GM20000 (cell line): ENCODE measurements around the gene PXDN.
"Not testable (repeated sequence)": the region's sequence is repeated elsewhere in the genome, so short reads cannot be mapped to it uniquely, and the experiment has no call there.

Experiments
- DNase-seq: peaks from one replicate; pipeline ENCODE4 v3.0.0; 2012; ENCODE audit warnings: low spot score
- TF ChIP-seq, protein P1 (sequence below): IDR thresholded peaks from 2 replicates; pipeline ENCODE4 v1.5.1; 2012; ENCODE audit warnings: mild to moderate bottlenecking, control low read depth; ENCODE audit errors: extremely low read depth, missing control alignments

PXDN gene

DNA sequence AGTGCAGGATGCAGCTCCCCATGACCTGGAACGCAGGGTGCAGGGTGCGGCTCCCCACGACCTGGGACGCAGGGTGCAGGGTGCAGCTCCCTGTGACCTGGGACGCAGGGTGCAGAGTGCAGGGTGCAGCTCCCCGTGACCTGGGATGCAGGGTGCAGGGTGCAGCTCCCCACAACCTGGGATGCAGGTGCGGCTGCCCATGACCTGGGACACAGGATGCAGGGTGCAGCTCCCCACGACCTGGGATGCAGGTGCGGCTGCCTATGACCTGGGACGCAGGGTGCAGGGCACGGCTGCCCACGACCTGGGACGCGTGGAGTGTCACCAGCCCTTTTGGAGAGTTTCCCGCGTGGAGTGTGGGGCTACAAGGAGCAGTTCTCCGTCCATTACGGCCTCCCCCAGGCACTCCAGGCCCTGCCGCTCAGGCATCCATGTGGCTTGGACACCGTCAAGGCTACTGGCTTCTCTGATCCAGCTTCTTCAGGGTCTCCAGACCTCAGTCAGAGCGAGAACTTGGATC, 38.7 kb downstream of the PXDN start:
- no peak for DNase-seq
- TF ChIP-seq, protein P1, sequence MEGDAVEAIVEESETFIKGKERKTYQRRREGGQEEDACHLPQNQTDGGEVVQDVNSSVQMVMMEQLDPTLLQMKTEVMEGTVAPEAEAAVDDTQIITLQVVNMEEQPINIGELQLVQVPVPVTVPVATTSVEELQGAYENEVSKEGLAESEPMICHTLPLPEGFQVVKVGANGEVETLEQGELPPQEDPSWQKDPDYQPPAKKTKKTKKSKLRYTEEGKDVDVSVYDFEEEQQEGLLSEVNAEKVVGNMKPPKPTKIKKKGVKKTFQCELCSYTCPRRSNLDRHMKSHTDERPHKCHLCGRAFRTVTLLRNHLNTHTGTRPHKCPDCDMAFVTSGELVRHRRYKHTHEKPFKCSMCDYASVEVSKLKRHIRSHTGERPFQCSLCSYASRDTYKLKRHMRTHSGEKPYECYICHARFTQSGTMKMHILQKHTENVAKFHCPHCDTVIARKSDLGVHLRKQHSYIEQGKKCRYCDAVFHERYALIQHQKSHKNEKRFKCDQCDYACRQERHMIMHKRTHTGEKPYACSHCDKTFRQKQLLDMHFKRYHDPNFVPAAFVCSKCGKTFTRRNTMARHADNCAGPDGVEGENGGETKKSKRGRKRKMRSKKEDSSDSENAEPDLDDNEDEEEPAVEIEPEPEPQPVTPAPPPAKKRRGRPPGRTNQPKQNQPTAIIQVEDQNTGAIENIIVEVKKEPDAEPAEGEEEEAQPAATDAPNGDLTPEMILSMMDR, result no peak

DNA sequence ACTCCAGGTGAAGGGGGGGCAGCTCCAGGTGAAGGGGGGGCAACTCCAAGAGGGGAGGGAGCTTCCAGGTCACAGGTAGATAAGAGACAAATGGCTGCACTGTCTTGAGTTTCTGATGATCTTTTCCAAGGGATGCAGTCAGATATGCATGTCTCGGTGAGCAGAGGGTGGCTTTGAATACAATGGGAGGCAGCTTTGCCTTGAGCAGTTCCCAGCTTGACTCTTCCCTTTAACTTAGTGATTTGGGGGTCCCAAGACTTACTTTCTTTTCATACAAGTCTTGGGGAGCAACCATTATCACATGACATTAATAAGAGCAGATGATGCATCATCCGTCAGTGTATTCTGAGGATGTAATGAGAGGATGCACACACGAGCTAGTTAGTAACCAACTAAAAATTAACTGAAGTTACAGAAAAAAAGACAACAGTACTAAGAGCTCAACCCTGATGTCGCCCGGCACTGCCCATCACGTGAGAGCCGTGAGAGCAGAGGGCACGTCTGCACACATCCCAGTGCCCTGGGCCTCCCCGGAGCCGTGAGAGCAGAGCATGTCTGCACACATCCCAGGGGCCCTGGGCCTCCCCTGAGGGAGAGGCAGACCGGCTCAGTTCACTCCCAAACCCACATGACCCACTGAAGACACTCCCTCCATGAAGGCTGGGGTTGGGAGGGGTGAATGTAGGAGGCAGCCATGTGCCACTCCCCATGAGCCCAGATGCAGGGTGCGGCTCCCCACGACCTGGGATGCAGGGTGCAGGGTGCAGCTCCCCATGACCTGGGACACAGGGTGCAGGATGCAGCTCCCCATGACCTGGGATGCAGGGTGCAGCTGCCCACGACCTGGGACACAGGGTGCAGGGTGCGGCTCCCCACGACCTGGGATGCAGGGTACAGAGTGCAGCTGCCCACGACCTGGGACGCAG, 39.4 kb downstream of the PXDN start:
- TF ChIP-seq, protein P1, result no peak
- no peak for DNase-seq

DNA sequence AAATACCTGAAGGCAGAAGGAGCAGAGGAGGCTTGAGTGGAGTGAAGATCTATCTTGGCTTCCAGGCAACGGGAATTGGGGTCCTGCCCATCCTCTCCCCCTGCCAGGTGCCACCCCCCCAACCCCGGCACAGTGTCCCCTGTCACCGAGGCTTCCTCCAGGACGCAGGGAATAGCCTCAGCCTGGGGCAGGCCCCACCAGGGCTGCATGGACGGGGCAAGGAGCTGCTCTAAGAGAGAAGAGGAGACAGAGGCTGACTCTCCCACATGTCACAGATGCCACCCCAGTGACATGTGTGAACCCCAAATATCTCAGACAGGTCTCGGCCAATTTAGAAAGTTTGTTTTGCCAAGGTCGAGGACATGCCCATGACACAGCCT, 42.1 kb downstream of the PXDN start:
- TF ChIP-seq, protein P1, result no peak
- DNase-seq, result no peak

DNA sequence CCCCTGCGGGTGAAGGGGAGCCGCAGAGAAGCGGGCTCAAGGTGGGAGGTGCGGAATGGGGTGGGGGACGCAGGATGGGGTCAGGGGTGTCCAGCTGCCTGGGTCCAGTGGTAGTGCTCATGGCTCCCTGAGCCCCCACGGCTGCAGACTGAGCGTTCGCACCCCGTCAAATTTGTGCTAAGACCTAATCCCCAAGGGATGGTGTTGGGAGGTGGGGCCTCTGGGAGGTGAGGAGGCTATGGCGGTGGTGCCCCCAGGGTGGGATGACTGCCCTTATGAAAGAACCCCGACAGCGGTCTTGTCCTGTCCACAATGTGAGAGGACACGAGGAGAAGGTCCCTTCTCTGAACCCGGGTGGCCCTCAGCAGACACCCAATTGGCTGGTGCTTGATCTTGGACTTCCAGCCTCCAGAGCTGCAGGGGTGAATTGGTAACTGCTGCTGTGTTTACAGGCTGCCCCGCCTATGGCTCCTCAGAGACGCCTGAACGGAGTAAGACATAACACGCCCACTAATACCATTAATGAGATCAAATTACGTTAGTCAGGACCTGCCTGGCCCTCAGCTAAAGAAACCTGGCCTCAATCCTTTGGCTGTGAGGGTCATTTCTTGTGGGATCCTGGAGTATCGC, 42.6 kb downstream of the PXDN start:
- TF ChIP-seq, protein P1, result no peak
- no peak for DNase-seq

DNA sequence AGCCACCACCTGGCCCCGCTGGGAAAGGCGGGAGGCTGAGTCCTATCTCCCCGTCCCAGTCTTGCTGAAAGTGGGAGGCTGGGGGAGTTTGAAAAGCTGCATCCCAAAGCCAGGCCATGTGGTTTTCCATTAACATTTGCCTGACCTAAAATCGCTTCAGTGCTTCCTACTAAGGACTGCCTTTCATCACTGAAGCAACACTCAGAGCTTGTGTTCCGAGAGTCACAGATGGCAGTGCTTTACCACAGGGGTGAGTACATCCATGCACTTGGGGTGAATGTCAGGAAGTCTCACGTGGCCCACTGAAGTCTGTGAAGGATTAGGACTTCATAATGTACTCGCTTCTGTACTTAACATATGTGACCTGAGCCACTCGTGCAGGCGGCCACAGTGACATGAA, 43.3 kb downstream of the PXDN start:
- DNase-seq, result no peak

DNA sequence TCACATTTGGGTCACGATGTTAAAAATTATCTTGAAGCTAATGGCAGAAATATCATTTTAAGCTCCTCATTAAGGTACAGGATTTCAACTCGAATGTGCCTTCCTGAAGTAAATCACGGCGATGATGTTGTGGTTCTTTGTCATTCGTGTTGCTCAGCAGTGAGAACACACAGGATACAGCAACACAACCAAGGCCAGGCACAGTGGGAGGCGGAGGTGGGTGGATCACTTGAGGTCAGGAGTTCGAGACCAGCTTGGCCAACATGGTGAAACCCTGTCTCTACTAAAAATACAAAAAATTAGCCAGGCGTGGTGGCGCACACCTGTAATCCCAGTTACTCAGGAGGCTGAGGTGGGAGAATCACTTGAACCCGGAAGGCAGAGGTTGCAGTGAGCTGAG, 43.9 kb downstream of the PXDN start:
- DNase-seq, result not testable (repeated sequence)

More for the DNA sequence above, 43.3 kb downstream of the PXDN start:
- TF ChIP-seq, protein P1, result no peak

DNA sequence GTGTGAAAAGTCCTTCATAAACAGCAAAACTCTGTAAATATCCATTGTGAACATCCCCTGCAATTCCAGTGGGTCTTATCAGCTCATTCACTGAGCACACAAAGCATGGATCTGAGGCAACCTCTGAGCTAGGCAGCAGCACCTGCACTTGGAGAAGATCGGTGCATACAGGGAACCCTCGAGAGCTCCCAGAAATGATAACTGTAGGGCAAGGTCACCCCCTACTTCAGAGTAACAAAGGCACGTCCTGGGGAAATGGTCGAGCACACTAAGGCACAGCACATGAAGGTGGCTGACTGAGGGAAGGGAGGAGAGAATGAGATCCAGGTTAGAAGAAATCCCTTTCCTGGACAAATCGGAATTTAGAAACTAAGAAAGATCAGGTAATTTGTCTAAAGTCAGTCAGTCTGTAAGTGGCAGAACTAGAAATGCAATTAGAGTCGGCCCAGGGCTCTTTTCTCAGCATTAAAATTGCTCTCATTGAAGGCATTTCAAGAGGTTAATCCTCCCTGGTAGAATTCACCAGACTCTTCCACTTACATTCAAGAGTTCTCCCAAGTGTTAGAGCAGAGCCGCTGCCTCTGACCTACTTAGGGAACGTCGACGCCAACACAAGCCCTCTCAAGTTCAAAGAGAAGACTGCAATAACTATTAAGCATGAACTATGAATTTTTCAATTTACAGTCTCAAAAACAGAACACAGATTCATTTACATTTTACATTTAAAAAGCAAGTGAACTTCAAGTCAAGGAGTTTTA, 45.9 kb downstream of the PXDN start:
- no peak for DNase-seq
- TF ChIP-seq, protein P1, result no peak
